Dendritic cell treated with granulocyte-macrophage colony-stimulating factor and Interleukin-4, amounts not matched to agents 40 ng/mL and 50 ng/mL, for 4 days (primary cell): ENCODE data around the gene MRPL10.
A peak's percentile ranks its signal among the peaks of the same experiment; 100 is the strongest.

Source experiments
- H3K27ac Mint-ChIP-seq: one replicate; pipeline ENCODE4 v1.8.0; 2022; ENCODE audit warnings: mild to moderate bottlenecking, mixed read lengths
- H3K27me3 Mint-ChIP-seq: one replicate; pipeline ENCODE4 v1.8.0; 2022; ENCODE audit warnings: mild to moderate bottlenecking, mixed read lengths
- H3K36me3 Mint-ChIP-seq: one replicate; pipeline ENCODE4 v1.8.0; 2022; ENCODE audit warnings: low read depth, mixed read lengths
- H3K4me1 Mint-ChIP-seq: one replicate; pipeline ENCODE4 v1.8.0; 2022; ENCODE audit warnings: low read depth, mixed read lengths
- H3K4me3 Mint-ChIP-seq: one replicate; pipeline ENCODE4 v1.8.0; 2022; ENCODE audit warnings: mild to moderate bottlenecking, moderate library complexity, mixed read lengths
- H3K9me3 Mint-ChIP-seq: one replicate; pipeline ENCODE4 v1.8.0; 2022; ENCODE audit warnings: mixed read lengths
- intact Hi-C: fragments of 100-400 bp; cut with micrococcal nuclease; formaldehyde crosslinking; loops from one replicate; pipeline ENCODE4 v1.15.0; 2022

MRPL10 gene

DNA sequence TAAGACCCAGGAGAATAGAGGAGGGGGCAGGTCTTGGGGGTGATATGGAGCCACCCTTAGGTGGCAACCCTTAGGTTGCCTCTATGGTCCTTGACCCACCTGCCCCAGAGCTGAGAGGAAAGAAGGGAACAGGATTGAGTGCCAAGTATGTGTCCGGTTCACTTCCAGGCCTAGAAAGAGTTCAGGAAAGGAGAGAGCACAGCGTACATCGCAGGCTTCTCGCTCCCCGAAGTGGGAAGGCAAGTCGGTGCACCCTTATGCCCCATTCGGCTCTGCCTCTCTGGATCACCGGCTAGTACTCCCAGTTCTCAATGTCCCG, 19.0 kb upstream of the MRPL10 start:
- intact Hi-C loops = no loop called here
- no peaks in the 10 kb centered on the region for H3K9me3 Mint-ChIP-seq
- H3K4me1 Mint-ChIP-seq = peaks cover 30% of the 10 kb centered on the region
- H3K36me3 Mint-ChIP-seq = no peaks in the 10 kb centered on the region
- H3K4me3 Mint-ChIP-seq = no peak overlapping the region
- H3K27ac Mint-ChIP-seq = no peak overlapping the region
- H3K27me3 Mint-ChIP-seq = peaks cover 99% of the 10 kb centered on the region

DNA sequence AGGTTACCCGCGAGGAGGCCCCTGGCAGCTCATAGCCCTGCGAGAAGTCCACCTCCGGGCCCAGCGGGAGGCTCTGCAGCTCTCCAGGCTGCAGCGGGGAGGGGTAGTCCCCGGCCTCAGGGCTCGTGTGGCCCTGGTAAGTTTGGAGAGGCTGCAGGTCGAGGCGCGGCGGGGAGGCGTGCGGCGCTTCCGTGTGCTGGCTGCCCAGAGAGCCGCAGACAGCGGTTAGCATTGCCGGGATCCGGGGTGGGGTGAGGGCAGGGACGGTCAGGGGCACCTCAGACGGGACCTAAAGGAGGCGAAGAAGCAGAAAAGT, 16.8 kb upstream of the MRPL10 start:
- Mint-ChIP-seq H3K4me3 (no peak overlapping the region), H3K36me3 (no peaks in the 10 kb centered on the region), H3K27ac (no peak overlapping the region), H3K4me1 (peaks cover 33% of the 10 kb centered on the region), H3K27me3 (peaks cover 93% of the 10 kb centered on the region), H3K9me3 (no peaks in the 10 kb centered on the region)
- intact Hi-C loops = no loop called here

DNA sequence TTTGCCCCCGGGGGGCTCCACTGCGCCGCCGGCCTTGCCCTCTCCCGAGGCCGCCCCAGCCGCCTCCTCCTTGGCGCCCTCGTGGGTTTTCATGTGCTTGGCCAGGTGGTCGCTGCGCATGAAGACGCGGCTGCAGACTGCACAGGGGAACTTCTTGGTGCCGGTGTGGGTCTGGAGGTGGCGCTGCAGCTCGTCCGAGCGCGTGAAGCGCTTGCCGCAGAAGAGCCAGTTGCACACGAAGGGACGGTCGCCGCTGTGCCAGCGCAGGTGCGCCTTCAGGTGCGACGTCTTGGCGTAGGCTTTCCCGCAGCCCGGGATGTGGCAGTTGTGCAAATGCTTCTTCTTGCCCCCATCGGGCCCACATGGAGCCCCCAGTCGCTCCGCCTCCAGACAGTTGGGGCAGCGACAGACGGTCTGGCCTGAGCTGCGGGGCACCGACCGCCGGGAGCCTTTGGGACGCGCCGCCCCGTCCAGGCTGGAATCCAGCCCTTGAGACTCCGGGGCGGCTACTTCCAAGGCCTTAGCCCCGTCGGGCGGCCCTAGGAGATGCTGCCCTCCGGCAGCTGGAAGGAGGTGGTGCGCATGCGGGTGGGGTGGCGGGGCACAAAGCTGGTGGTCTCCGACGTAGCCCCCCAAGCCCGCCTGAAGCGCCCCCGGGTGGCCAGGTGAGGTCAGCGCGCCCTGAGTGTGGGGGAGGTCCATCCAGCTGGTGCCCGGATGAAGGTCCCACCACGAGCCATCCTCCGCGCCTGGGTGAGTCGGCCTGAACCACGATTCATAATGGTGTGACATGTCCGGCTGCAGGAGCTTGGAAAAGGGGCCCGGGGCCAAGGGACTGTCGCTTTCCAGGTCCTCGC, 16.2 kb upstream of the MRPL10 start:
- Mint-ChIP-seq H3K4me1 (peaks cover 32% of the 10 kb centered on the region), H3K4me3 (no peak overlapping the region), H3K9me3 (no peaks in the 10 kb centered on the region), H3K27me3 (peaks cover 87% of the 10 kb centered on the region), H3K36me3 (no peaks in the 10 kb centered on the region), H3K27ac (no peak overlapping the region)
- intact Hi-C loops = no loop called here

DNA sequence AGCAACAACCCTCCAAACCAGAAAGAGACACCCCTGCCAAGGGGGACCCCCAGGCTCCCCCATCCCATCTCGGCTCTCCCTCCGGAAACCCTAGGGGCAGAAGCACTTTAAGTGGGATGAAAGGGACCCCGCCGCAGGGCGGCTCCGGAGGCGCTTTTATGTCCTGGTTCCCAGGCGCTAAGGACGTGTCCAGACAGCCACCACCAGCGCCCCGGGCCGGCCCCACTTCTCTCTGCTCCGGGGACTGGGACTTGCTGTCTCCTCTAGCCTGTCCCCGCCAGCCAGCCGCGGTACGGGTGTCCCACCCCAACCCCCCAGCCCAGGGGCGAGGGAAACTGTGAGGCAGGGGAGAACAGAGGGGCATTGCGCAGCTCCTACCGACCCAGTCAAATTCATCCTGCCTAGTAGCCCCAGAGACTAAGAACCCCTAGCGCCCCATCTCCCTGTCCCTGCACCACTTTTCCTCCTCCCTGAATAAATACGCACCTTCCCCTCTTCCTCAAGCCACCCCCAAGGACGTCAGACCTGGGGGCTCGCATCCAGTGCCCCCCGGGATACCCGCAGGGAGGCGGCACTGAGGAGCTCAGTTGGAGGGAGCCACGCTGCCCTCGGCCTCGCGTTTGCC, 15.5 kb upstream of the MRPL10 start:
- H3K27me3 Mint-ChIP-seq = peaks cover 80% of the 10 kb centered on the region
- no peaks in the 10 kb centered on the region for H3K9me3 Mint-ChIP-seq
- no peak overlapping the region for H3K27ac Mint-ChIP-seq
- peaks cover 25% of the 10 kb centered on the region for H3K4me1 Mint-ChIP-seq
- intact Hi-C loops = no loop called here
- no peak overlapping the region for H3K4me3 Mint-ChIP-seq
- H3K36me3 Mint-ChIP-seq = no peaks in the 10 kb centered on the region

DNA sequence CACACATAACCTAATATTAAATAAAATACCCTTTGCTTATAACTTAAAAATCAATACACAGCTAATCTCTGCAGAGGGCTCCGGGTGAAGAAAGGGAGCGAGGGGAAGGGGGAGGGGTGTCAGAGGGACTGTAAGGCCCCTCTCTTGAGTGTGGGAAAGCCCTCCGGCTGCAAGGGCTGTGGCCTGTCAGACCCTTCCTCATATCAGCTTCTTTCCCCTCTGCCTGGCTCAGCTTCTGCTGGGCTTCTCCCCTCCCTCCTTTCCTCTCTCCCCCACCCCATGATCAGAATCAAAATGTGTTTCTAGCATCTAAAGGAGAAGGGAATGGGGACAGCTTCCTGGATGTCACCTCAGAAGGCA, 14.4 kb upstream of the MRPL10 start:
- peaks cover 69% of the 10 kb centered on the region for H3K27me3 Mint-ChIP-seq
- peaks cover 22% of the 10 kb centered on the region for H3K4me1 Mint-ChIP-seq
- intact Hi-C loops = no loop called here
- no peak overlapping the region for H3K4me3 Mint-ChIP-seq
- peaks cover 6% of the 10 kb centered on the region for H3K36me3 Mint-ChIP-seq
- H3K9me3 Mint-ChIP-seq = no peaks in the 10 kb centered on the region
- H3K27ac Mint-ChIP-seq = no peak overlapping the region

DNA sequence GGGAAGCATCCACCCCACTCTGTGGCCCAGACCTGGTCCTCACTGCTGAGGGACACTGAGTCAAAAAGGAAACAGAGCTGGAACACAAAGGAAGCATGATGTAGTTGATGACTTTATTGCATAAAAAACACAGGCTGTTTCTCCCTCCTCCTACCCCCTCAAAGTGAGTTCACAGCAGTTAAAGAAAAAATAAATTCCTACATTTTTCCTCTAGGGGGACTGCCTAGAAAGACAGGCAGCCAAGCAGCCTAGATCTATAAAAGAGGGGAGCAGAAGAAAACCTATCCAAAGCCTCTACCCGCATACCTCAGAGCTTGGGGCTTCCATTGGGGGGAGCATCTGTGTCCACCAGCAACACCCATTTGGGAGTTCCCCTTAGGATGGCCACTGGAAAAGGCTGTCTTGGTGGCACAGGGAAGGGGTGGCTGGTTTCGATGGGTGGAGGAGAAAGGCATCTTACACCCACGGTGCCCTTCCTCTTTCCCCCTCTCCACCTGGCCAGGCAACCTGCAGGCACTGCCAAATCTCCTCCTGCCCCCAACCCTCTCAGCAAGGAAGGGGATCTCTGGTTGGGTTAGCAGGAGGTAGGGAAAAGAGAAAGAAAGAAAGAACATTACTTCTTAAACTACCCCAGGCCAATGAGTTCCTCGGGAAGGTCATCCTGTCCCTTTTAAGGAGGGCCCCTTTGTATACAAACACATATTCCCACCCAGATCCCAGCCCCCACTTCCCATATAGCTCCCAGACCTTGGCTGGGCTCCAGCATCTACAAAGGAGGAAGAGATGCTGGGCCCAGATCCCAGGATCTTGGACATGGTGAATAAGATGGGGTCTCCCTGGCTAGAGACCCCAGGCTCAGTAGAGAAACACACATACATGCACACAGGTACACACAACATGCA, 13.7 kb upstream of the MRPL10 start:
- Mint-ChIP-seq H3K36me3 (peaks cover 6% of the 10 kb centered on the region), H3K27ac (no peak overlapping the region), H3K4me1 (peaks cover 24% of the 10 kb centered on the region), H3K4me3 (no peak overlapping the region), H3K27me3 (peaks cover 63% of the 10 kb centered on the region), H3K9me3 (no peaks in the 10 kb centered on the region)
- intact Hi-C loops = loop anchor here (5.0 kb wide), 1 partner anchor 172 kb away; no protein-coding TSS in a partner anchor

DNA sequence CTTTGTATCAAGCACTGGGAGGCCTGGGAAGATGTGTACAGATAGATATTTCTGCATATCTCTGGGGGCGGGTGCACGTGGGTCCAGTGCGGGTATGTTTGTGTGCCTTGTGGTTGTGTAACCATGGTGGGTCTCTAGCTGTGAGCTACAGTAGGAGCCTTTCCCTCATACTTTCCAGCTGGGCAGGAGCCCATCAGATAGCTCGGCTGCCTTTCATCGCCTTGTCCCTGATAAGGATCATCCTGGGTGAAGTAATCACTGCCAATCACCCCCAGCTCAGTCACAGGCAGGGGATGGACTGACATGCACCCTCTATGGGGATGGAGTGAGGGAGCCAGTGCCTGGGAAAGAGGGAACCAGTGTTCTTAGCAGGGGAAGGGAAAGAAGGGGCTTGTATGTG, 12.9 kb upstream of the MRPL10 start:
- intact Hi-C loops = loop anchor here (5.0 kb wide), 1 partner anchor 173 kb away; no protein-coding TSS in a partner anchor
- H3K27ac Mint-ChIP-seq = no peak overlapping the region
- peaks cover 26% of the 10 kb centered on the region for H3K4me1 Mint-ChIP-seq
- no peak overlapping the region for H3K4me3 Mint-ChIP-seq
- H3K9me3 Mint-ChIP-seq = no peaks in the 10 kb centered on the region
- H3K27me3 Mint-ChIP-seq = peaks cover 55% of the 10 kb centered on the region
- H3K36me3 Mint-ChIP-seq = peaks cover 7% of the 10 kb centered on the region

DNA sequence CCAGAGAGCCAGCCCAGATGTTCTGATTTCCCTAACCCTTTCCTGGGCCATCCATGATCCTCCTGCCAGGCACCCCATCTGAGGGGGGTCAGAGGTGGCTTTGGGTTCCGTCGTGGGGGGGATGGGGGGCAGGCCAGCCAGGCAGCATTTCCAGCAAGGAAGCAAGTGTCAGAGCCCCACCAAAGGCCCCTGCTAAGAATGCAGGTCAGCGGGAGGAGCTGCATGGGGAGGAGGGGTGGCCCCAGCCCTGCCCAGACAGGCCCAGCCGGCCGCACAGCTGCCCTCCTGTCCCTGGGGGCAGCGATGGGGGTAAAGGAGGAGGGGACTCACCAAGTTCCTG, 12.0 kb upstream of the MRPL10 start:
- Mint-ChIP-seq H3K36me3 (peaks cover 16% of the 10 kb centered on the region), H3K27me3 (peaks cover 46% of the 10 kb centered on the region), H3K4me3 (no peak overlapping the region), H3K4me1 (peaks cover 26% of the 10 kb centered on the region), H3K9me3 (no peaks in the 10 kb centered on the region), H3K27ac (no peak overlapping the region)
- intact Hi-C loops = loop anchor here (2.0 to 5.0 kb wide), 2 partner anchors 127 to 174 kb away; partner anchors contain the start of gene CDK5RAP3

DNA sequence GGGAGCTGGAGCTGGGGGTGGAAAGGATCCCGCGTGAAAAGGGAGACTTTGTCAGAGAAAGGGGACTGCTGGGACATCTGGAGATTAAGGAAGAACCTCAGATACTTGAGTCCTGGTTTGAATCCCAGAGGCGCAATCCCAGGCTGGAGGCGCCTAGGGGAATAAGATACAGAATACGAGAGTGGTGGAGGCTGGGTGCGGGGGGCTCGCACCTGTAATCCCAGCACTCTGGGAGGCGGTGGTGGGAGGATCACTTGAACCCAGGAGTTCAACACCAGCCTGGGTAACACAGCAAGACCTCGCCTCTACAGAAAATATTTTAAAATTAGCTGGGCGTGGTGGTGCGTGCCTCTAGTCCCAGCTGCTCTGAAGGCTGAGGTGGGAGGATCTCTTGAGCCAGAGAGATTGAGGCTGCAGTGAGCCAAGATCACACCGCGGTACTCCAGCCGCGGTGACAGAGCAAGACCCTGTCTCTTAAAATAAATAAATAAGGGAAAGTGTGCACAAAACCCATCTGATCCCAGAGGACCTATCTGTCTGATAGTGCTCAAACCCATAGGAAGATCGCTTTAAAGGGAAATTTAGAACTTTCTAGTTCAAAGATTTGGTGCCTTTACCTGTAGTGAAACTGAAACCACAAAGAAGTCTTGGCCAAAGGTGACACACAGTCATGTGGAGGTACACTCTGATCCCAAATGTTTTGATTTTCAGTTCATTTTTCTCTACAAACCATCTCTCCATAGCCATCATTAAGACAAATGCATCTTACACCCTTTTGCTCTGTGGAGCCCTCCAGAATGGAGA, 10.3 kb upstream of the MRPL10 start:
- intact Hi-C loops = loop anchor here (1.0 to 5.0 kb wide), 3 partner anchors 49 to 176 kb away; partner anchors contain the start of gene CDK5RAP3
- peak overlapping the region; percentile 84 for H3K27ac Mint-ChIP-seq
- peaks cover 18% of the 10 kb centered on the region for H3K4me1 Mint-ChIP-seq
- peaks cover 29% of the 10 kb centered on the region for H3K27me3 Mint-ChIP-seq
- peaks cover 33% of the 10 kb centered on the region for H3K36me3 Mint-ChIP-seq
- H3K4me3 Mint-ChIP-seq = no peak overlapping the region
- H3K9me3 Mint-ChIP-seq = no peaks in the 10 kb centered on the region

DNA sequence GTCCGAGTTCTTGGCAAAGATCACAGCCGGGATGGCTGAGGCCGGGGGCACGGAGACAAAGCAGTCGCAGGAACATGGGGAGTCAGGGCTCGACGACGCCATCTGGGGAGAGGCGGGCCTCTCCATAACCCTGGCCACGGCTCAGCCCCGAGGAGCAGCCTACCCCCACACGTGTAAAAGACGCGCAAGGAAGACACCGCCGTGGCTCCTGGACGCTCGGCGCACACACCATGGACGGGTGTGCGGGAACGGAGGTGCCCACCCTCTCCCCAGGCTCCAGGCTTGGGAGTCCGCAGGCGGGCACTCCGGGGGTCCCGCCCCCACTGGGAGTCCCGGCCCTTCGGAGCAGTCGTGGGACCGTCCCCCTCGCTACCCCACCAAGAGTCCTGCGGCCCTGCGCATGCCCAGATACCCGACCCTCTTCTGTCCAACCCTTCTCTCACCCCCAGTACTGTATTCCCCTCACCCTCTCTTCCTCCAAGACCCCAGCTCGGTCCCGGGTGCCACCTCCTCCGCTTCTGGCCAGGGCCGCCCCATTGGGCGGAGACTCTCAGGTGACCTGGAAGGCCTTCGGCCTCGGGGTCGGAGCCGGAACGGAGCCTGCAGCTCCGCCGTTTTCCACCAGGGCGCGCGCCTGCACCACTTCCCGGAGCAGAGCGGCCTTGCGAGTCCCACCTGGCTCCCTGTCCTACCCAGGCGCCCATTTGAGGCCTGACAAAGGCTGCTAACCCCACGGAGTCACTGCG, 9.6 kb upstream of the MRPL10 start, which contains the start of gene SCRN2:
Gene SCRN2, minus strand, starts transcription at position 532 of the 746 bp plus-strand sequence. Its CDS starts 430 bp downstream, at position 102.
- Mint-ChIP-seq H3K9me3 (no peaks in the 10 kb centered on the region), H3K27me3 (peaks cover 22% of the 10 kb centered on the region), H3K4me3 (peak within 1 kb of the TSS; percentile 83), H3K4me1 (peaks cover 18% of the 10 kb centered on the region), H3K36me3 (peaks cover 39% of the 10 kb centered on the region), H3K27ac (peak within 1 kb of the TSS; percentile 84)
- intact Hi-C loops = loop anchor here (1.0 to 5.0 kb wide), 2 partner anchors 49 to 176 kb away; no protein-coding TSS in a partner anchor

DNA sequence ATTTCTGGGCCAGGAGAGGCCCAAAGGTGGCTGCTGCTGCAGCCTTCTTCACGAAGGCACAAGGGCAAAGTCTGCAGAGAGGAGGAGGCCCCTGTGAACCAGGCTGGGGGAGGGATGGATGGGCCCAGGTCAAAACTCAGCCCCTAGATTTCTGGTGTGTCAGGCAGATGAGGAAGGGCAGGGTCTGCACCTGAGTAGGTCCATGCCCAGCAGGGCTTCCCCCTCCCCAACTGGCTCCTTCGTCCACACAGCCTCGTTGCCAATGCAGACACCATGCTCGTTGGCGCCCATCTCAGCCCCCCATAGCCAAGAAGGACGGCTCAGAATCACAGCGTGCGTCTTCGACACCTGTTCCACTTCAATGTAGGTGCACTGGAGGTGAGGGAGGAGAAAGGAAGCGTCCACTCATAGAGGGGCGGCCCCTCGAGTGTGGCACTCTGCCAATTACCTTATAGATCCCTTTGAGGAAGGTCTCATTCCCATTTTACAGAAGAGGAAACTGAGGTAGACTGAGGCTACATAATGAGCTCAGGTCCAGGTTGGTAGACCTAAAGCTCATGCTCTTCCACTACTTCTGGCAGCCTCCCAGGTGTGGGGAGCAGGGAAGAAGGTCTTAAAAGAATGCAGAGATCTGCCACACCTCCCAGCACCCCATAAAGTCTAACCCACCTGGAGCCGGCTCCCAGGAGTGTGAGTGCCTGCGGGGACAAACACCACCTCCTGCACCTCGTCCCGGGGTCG, 8.8 kb upstream of the MRPL10 start:
- peaks cover 42% of the 10 kb centered on the region for H3K36me3 Mint-ChIP-seq
- H3K4me3 Mint-ChIP-seq = peak overlapping the region; percentile 83
- H3K27ac Mint-ChIP-seq = peak overlapping the region; percentile 84
- intact Hi-C loops = loop anchor here (5.0 kb wide), 1 partner anchor 177 kb away; no protein-coding TSS in a partner anchor
- H3K27me3 Mint-ChIP-seq = peaks cover 14% of the 10 kb centered on the region
- no peaks in the 10 kb centered on the region for H3K9me3 Mint-ChIP-seq
- peaks cover 22% of the 10 kb centered on the region for H3K4me1 Mint-ChIP-seq

DNA sequence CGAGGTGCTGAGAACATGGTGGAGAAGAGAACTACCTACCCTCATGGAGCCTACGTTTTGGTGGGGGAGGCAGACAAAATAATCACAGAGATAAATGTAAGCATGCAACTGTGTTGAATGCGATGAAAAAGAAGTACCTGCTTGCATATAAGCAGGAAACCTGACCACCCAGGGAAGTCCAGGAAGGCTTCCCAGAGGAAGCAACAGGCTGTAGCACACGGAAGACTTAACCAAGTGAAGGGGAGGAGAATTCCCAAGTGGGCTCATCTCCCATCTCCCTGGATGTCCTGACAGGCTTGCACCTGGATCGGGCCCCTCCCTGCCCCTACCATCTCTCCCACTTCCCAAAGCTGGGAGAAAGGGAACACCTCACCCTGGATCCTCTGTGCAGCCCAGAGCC, 7.7 kb upstream of the MRPL10 start:
- intact Hi-C loops = no loop called here
- peaks cover 29% of the 10 kb centered on the region for H3K4me1 Mint-ChIP-seq
- peaks cover 3% of the 10 kb centered on the region for H3K27me3 Mint-ChIP-seq
- H3K9me3 Mint-ChIP-seq = no peaks in the 10 kb centered on the region
- H3K4me3 Mint-ChIP-seq = no peak overlapping the region
- H3K27ac Mint-ChIP-seq = no peak overlapping the region
- H3K36me3 Mint-ChIP-seq = peaks cover 42% of the 10 kb centered on the region
